GM19351 (cell line): Measurements from ENCODE around the gene MSRB1.
A peak's percentile ranks its signal among the peaks of the same experiment; 100 is the strongest.

ENCODE experiments used
- ATAC-seq: cut with Tn5 transposase; IDR thresholded peaks from one replicate; pipeline ENCODE4 v1.9.1; 2021; ENCODE audit warnings: mild to moderate bottlenecking, moderate library complexity; ENCODE audit not compliant: unreplicated experiment

The MSRB1 gene, protein sequence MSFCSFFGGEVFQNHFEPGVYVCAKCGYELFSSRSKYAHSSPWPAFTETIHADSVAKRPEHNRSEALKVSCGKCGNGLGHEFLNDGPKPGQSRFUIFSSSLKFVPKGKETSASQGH

DNA sequence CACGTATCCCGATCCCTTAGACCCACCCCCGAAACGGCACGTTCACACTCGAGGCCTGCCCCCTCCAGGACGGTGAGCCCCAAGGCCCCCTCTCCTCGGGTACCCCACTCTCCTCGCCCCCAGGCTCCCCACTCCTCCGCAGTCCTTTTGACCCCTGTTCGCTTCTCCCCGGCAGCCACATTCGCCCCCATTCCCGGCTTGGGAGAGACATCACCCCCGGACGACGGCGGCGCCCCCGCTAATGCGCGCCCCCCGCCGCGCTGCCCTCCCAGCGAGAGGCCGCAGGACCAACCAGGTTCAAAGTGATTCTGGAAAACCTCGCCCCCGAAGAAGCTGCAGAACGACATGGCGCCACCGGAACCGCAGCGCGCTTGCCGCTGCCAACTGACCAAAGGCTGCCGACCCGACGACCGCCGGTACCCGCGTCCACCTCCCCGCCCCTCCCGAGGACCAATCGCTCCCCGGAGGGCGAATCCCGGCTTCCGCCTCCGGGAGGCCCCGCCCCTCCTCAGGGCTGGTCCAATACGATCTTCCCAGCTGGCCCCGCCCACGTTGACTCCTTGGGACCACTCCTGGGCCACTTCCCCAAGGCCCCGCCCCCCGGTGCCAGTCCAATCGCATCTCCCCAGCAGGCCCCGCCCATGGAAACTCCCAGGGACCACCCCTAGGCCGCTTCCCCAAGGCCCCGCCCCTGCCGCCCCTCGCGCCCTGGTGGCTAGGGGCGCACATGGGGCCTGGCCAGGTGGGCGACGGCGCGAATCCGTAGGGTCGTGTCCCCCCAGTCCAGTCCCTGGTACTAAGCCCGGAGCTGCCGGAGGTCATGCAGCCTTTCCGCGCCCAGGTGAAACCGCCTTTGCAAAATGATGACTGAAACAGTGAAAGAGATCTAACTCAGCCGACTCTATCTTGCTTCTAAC is at the start of gene MSRB1:
MSRB1 (minus strand) TSS at position 390 of the 917 bp plus-strand sequence; CDS start at position 347, 43 bp downstream.
- peak; percentile 86 for ATAC-seq

DNA sequence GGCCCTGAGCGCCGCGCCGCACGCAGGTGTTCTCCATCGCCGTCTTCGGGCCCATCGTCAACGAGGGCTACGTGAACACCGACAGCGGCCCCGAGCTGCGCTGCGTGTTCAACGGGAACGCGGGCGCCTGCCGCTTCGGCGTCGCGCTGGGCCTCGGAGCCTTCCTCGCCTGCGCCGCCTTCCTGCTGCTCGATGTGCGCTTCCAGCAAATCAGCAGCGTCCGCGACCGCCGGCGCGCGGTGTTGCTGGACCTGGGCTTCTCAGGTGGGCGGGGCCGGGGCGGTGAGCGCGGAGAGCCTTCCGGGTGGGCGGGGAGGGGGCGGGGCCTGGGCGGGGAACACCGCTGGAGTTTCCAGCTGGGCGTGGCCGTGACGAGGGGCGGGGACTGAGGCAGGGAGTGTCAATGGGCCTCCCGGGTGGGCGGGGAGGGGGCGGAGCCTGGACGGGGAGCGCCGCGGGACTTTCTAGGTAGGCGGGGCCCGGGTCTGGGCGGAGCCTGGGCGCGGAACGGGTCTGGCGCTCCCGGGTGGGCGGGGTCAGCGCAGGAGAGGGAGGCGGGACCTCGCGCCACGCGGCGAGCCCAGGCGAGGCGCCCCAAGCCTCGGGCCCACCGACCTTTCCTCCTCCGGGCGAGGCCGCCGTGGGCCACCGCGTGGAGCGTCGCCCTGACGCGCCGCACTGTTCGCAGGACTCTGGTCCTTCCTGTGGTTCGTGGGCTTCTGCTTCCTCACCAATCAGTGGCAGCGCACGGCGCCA is 49.1 kb upstream of the MSRB1 start:
- ATAC-seq, result peak; percentile 49

DNA sequence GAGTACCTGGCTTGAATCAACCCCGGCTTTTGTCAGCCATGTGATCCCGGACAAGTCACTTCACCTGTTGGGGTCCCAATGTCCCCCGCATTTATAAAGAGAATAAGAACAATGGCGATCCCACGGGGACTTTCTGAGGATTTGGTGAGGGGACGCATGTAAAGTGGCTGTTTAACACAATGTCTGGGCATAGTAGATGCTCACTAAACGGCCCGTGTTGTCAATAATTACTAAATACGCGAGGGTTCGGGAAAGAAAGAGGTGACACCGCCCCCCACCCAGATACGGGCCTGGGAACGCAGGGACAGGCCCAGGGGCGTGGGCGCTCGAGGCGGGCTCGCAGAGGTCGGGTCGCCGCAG is 48.6 kb upstream of the MSRB1 start:
- no peak for ATAC-seq

DNA sequence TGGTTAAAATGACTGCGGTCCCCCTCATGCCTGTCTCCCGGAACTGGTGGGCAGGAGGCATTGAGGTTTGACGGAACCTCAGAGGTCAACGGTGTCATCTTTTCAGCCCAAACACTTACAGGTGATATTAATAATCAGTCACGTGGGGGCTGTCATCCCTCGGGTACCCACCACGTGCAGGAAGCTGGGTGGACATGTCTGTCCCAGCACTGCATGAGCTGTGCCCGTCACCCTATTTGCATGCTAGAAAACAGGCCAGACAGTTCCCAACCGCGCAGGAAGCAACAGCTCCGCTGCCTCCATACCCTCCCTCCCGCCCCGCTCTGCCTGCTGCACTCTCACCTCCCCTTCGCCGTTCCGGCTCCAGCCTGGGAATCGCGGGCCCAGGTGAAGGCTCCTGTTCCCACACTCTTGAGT is 48.1 kb upstream of the MSRB1 start:
- no peak for ATAC-seq

- no peak for ATAC-seq
Observed at GRCh38 chr16:1990351-1991134, 47.5 kb upstream of the MSRB1 start.

GRCh38 chr16:1990101-1990350 is 47.0 kb upstream of the MSRB1 start:
- no peak for ATAC-seq

DNA sequence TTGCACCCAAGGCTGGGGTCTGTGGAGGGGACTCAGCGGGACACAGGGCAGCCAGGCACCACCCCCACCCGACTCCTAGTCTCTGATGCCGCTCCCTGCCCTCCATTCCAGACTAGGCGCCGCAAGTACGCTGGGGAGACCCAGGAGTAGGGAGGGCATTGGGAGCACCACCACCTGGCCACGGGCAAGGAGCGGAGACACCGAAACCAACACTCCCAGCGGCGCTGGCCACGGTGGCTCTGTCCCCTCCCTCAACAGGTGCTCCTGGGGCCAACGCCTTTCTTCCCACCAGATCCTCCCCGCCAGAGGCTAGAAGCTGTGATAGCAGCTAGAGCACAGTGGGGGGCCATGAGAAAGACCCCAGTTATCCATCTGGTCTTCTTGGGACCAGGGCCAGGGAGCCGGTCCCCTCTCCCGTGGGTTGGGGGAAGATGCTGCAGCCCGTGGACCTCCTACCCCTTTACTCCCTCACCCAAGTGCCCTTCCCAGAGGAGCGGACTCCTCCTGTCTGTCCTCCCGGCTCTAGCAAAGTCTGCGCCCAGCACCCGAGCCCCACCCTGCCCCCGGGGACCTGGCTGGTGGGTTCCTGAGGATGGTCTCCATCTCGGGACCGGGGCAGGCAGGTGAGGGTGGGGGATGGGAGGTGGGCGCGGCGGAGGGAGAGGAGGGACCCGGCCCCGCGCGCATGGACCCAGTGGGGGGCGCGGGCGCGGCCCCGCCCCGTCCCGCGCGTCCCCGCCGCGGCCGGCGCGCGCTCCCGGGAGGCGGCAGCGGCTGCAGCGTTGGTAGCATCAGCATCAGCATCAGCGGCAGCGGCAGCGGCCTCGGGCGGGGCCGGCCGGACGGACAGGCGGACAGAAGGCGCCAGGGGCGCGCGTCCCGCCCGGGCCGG is 46.5 kb upstream of the MSRB1 start, which contains the start of gene SYNGR3:
SYNGR3 (plus strand) TSS at position 762 of the 892 bp plus-strand sequence. CDS start 133 bp downstream, outside the sequence.
- no peak for ATAC-seq

GRCh38 chr16:1987198-1987597 is 44.2 kb upstream of the MSRB1 start:
- no peak for ATAC-seq

DNA sequence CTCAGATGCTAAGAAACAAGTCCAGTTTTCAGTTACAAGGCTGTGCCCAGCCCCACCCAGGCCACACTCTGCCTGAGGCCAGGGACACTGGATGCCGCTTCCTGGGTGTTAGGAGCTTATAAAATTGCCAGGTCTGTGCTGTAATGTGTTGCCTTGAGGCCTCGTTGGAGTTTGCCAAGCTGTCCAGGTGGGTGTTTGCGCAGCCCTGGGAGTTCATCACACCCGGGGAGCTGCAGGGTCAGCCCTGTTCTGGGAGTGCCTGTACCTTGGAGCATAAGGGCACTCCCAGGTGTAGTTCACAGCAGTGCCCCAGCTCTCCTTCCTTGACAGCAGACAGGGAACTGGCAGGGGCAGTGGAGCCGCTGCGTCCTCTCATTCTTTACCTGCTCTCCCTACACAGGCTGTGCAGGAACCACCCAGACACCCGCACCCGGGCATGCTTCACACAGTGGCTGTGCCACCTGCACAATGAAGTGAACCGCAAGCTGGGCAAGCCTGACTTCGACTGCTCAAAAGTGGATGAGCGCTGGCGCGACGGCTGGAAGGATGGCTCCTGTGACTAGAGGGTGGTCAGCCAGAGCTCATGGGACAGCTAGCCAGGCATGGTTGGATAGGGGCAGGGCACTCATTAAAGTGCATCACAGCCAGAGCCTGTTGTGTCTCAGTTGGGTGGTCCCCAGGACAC is 42.6 kb upstream of the MSRB1 start:
- no peak for ATAC-seq

GRCh38 chr16:1984347-1985225 is 41.6 kb upstream of the MSRB1 start:
- peak; percentile 15 for ATAC-seq

DNA sequence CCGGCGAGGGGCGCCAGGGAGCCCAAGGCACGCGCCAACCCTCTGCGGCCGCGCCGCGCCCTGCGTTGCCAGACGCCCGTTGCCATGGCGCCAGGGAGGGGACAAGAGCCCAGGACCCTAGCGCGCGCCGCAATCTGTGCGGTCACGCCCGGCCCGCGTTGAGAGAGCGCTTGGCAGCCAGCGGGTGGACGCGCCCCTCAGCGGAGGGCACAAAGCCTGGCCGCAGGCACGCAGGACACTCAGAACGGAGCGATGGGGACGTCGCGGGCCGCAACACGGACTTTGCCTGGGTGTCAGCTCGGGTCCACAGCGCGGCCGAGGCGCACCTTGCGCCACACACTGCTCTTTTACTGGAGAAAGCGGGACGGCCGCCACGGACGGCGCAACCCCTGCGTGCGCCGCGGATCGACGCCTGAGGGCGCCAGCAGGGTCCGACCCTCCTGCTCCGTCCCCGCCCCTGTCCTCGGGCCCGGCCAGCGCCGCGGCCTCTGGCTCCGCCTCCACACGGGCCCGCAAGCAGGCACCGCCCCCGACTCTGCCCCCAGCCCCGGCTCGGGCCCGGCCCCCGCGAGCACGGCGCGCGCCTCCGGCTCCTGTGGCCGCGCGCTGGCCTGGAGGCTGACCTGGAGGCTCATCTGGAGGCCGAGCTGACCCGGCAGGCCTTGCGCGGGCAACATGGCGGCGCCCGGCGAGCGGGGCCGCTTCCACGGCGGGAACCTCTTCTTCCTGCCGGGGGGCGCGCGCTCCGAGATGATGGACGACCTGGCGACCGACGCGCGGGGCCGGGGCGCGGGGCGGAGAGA is 40.7 kb upstream of the MSRB1 start, which contains the start of gene GFER:
GFER (plus strand) TSS at position 650 of the 803 bp plus-strand sequence; CDS start at position 676, 26 bp downstream.
- ATAC-seq, result peak; percentile 82

DNA sequence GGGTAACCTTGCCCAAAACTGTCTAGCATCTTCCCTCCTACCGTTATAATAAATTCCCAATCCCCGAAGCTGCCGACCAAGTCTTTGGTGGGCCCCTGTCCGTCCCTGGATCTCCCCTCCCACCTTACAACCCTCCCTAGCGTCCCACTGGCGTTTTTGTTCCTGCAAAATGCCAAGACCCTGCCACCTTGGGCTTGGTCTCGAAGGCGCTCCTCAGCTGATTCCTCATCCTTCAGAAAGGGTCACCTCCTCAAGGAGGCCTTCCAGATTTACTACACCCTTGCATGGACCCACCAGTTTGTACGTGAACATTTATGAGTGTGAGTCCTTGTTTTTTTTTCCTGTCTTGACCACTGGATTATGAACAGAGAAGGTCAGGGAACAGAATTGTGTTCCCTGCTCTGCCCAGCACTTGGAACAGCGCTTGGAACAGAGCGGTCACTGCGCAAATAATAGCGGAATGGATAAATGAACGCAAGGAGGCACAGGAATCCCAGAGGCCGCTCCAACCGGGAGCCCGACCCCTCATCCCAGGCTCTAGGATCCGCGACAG is 40.1 kb upstream of the MSRB1 start:
- no peak for ATAC-seq

DNA sequence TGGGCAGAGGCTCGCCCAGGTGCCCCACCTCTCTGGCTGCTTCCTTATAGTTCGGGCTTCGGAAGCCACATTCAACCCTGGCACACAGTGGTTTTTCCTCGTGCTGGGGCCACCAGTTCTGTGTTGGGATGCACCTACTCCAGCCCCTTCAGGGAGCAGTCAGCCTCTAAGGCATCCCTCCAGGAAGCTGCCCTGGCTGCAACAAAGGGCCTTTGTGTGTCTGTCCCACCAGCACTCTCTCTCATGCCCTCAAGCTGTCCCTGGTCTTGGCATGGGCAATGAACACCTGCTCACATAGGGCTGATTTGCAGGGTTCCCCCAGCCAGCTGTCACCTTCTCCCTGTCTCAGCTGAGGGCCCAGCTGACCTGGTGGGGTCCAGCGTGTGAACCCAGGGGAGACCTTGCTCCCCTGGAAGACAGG is 39.0 kb upstream of the MSRB1 start:
- no peak for ATAC-seq

GRCh38 chr16:1981398-1981836 is 38.4 kb upstream of the MSRB1 start, which contains the start of gene NOXO1:
Gene NOXO1, minus strand, starts transcription at chr16:1981469. Its CDS starts 290 bp downstream, at chr16:1981179.
- ATAC-seq, result no peak

- ATAC-seq, result no peak
Observed at GRCh38 chr16:1980770-1981087, 37.7 kb upstream of the MSRB1 start.

DNA sequence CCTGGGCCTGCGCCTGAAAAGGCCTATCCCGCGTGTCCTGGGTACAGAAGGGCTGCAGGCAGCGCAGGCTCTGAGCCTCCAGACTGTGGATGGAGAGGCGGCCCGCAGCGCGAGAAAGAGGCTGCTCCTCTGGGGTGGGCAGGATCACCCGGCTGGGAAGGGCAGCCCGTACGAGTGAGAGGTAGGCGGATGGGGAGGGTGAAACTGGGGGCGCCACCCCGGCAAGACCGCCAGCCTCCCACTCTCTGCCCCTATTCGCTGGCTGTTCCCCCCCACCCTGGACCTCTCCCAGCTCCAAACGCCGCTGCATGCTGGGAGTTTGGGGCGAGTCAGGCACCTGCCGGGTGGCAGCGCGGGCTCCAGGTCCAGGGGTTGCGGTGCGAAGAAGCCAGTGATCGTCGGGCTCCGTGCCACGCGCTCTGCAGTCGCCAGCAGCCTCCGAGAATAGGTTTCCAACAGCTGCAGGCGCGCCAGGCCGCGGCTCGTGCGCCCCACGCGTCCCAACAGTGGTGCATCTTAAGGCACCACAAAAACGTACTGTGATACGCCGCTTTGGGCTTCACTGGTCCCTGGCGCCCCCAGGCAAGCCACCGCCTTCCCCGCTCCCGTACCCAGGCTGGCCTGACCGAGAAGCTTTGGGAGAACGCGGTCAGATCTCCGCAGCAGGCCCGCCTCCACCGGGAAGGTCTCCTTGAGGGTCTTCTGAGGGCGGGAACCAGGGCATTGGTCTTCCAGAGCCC is 37.2 kb upstream of the MSRB1 start:
- no peak for ATAC-seq
